Adrenal gland (tissue), 5 donors: ENCODE results near the gene NXN.

Source experiments
- CTCF ChIP-seq, 6 experiments: fragments of 450-650 bp in 4 of 6; fragments of 200-600 bp in 2 of 6; sonication (generic) in 1 of 6; IDR thresholded peaks; 1 replicate in 5 of 6; 2 replicates in 1 of 6; pipeline versions ENCODE4 v1.5.1 to v1.8.0; 2016 to 2021; ENCODE audit warnings: antibody characterized with exemption in 6 of 6, mild to moderate bottlenecking in 2 of 6, moderate library complexity in 1 of 6
- POLR2A ChIP-seq, 2 donors: fragments of 450-650 bp; IDR thresholded peaks; one replicate each; pipeline ENCODE4 v1.6.1; 2017; ENCODE audit warnings: antibody characterized with exemption in 2 of 2, mild to moderate bottlenecking in 2 of 2, moderate library complexity in 1 of 2
- donor health status: DM: no; HTN: no; CAD: no.

- TF ChIP-seq CTCF (IDR thresholded peaks at IDR 0.05) (no peak), POLR2A (IDR thresholded peaks at IDR 0.05) (no peak)
Measured at GRCh38 chr17:1002412-1002753, 22.8 kb upstream of the NXN start.
